ENCODE measurements around the gene ELOVL2.

ELOVL2 gene

GRCh38 chr6:11025130-11025529, 19.0 kb downstream of the ELOVL2 start:
- TF ChIP-seq EZH2phosphoT487 (IDR thresholded peaks at IDR 0.05; ENCODE audit: borderline replicate concordance): no peak
- no peak for TF ChIP-seq CTCF (conservative IDR thresholded peaks at IDR 0.05; ENCODE audit: low read length)
- no peaks in the 10 kb centered on the region for H3K36me3 ChIP-seq (ENCODE audit: insufficient read depth, low read length)

GRCh38 chr6:11023032-11023431, 21.1 kb downstream of the ELOVL2 start:
- Histone ChIP-seq H2AFZ (ENCODE audit: low read length) (no peak overlapping the region), H3K36me3 (ENCODE audit: insufficient read depth, low read length) (no peaks in the 10 kb centered on the region), H3F3A (ENCODE audit: low read depth) (no peaks in the 10 kb centered on the region), H3K9me2 (replicated peaks; ENCODE audit: low read depth, low read length) (no peaks in the 10 kb centered on the region), H3K9me3 (ENCODE audit: insufficient read depth, low read depth, low read length) (no peaks in the 10 kb centered on the region), H4K20me1 (ENCODE audit: insufficient read depth, low read length, poor library complexity, severe bottlenecking) (no peaks in the 10 kb centered on the region), H3K27me3 (ENCODE audit: insufficient read depth, low read length, poor library complexity, severe bottlenecking) (no peaks in the 10 kb centered on the region), H3K79me2 (ENCODE audit: insufficient read depth, low read length) (no peaks in the 10 kb centered on the region), H3K4me2 (ENCODE audit: low read depth, low read length, poor library complexity, severe bottlenecking) (no peak overlapping the region), H3K4me1 (ENCODE audit: insufficient read depth, low read length, poor library complexity, severe bottlenecking) (no peaks in the 10 kb centered on the region), H3K9ac (ENCODE audit: low read depth, low read length, poor library complexity, severe bottlenecking) (no peak overlapping the region), H3K4me3 (ENCODE audit: low read length, poor library complexity, severe bottlenecking) (no peak overlapping the region)
- TF ChIP-seq CTCF (conservative IDR thresholded peaks at IDR 0.05; ENCODE audit: low read length) (no peak), EZH2phosphoT487 (IDR thresholded peaks at IDR 0.05; ENCODE audit: borderline replicate concordance) (no peak)

More at GRCh38 chr6:11025130-11025529, 19.0 kb downstream of the ELOVL2 start:
- no peak overlapping the region for H3K4me2 ChIP-seq (ENCODE audit: low read depth, low read length, poor library complexity, severe bottlenecking)
- no peak overlapping the region for H3K9ac ChIP-seq (ENCODE audit: low read depth, low read length, poor library complexity, severe bottlenecking)
- H3K4me3 ChIP-seq (ENCODE audit: low read length, poor library complexity, severe bottlenecking): no peak overlapping the region
- H3K4me1 ChIP-seq (ENCODE audit: insufficient read depth, low read length, poor library complexity, severe bottlenecking): no peaks in the 10 kb centered on the region
- no peaks in the 10 kb centered on the region for H3F3A ChIP-seq (ENCODE audit: low read depth)
- no peaks in the 10 kb centered on the region for H3K79me2 ChIP-seq (ENCODE audit: insufficient read depth, low read length)
- no peaks in the 10 kb centered on the region for H3K27me3 ChIP-seq (ENCODE audit: insufficient read depth, low read length, poor library complexity, severe bottlenecking)
- no peak overlapping the region for H2AFZ ChIP-seq (ENCODE audit: low read length)
- H4K20me1 ChIP-seq (ENCODE audit: insufficient read depth, low read length, poor library complexity, severe bottlenecking): no peaks in the 10 kb centered on the region
- no peaks in the 10 kb centered on the region for H3K9me3 ChIP-seq (ENCODE audit: insufficient read depth, low read depth, low read length)
- H3K9me2 ChIP-seq (replicated peaks; ENCODE audit: low read depth, low read length): no peaks in the 10 kb centered on the region

- Histone ChIP-seq H3F3A (ENCODE audit: low read depth) (no peaks in the 10 kb centered on the region), H3K4me3 (ENCODE audit: low read length, poor library complexity, severe bottlenecking) (no peak overlapping the region), H3K9ac (ENCODE audit: low read depth, low read length, poor library complexity, severe bottlenecking) (no peak overlapping the region), H3K4me2 (ENCODE audit: low read depth, low read length, poor library complexity, severe bottlenecking) (no peak overlapping the region), H2AFZ (ENCODE audit: low read length) (no peak overlapping the region), H3K4me1 (ENCODE audit: insufficient read depth, low read length, poor library complexity, severe bottlenecking) (no peaks in the 10 kb centered on the region), H3K79me2 (ENCODE audit: insufficient read depth, low read length) (no peaks in the 10 kb centered on the region), H3K36me3 (ENCODE audit: insufficient read depth, low read length) (no peaks in the 10 kb centered on the region), H3K9me2 (replicated peaks; ENCODE audit: low read depth, low read length) (no peaks in the 10 kb centered on the region), H3K27me3 (ENCODE audit: insufficient read depth, low read length, poor library complexity, severe bottlenecking) (no peaks in the 10 kb centered on the region), H3K9me3 (ENCODE audit: insufficient read depth, low read depth, low read length) (no peaks in the 10 kb centered on the region), H4K20me1 (ENCODE audit: insufficient read depth, low read length, poor library complexity, severe bottlenecking) (no peaks in the 10 kb centered on the region)
- TF ChIP-seq CTCF (conservative IDR thresholded peaks at IDR 0.05; ENCODE audit: low read length) (no peak), EZH2phosphoT487 (IDR thresholded peaks at IDR 0.05; ENCODE audit: borderline replicate concordance) (no peak)
These were observed 22.4 kb downstream of the ELOVL2 start for GRCh38 chr6:11021714-11022113.
